MCF 10A (cell line): ENCODE results near the gene WFDC13. TPM values are rescaled to one million over a fixed set of nuclear protein-coding genes. Genes with fewer than 3 reads are reported as not detected.

Experiments used
- BruUV-seq: library from RNA; stranded (reverse); fragments of 400-500 nt; replicated peaks from 2 replicates; lab custom pipeline; 2021; lab: Mats Ljungman, UMichigan
- CTCF ChIA-PET: fragments of 300-600 bp; sonication (Branson Sonifier 250); formaldehyde crosslinking; extraction: SDS; loops from one replicate; lab custom pipeline; 2021; ENCODE audit warnings: antibody characterized with exemption, inconsistent platforms; lab: Yijun Ruan, JAX
- POLR2A ChIA-PET: fragments of 300-600, 350-650 bp; sonication (Branson Sonifier 250); formaldehyde crosslinking; extraction: SDS; loops from one replicate; lab custom pipeline; 2020; ENCODE audit warnings: antibody characterized with exemption, inconsistent platforms; lab: Yijun Ruan, JAX
- DNase-seq: peaks from one replicate; pipeline ENCODE4 v3.0.0-alpha.2; 2018; ENCODE audit not compliant: unreplicated experiment
- H3K27ac Mint-ChIP-seq: one replicate; pipeline ENCODE4 v1.8.0; 2022; ENCODE audit warnings: mild to moderate bottlenecking, low read depth, mixed read lengths; ENCODE audit not compliant: unreplicated experiment
- H3K27me3 Mint-ChIP-seq: one replicate; pipeline ENCODE4 v1.8.0; 2022; ENCODE audit warnings: mixed read lengths; ENCODE audit not compliant: insufficient read depth, unreplicated experiment
- H3K36me3 Mint-ChIP-seq: one replicate; pipeline ENCODE4 v1.8.0; 2022; ENCODE audit warnings: mild to moderate bottlenecking, moderate library complexity, mixed read lengths; ENCODE audit not compliant: insufficient read depth, unreplicated experiment
- H3K4me1 Mint-ChIP-seq: one replicate; pipeline ENCODE4 v1.8.0; 2022; ENCODE audit warnings: mixed read lengths; ENCODE audit not compliant: insufficient read depth, unreplicated experiment
- H3K4me3 Mint-ChIP-seq: one replicate; pipeline ENCODE4 v1.8.0; 2022; ENCODE audit warnings: mild to moderate bottlenecking, moderate library complexity, mixed read lengths; ENCODE audit not compliant: unreplicated experiment
- H3K9me3 Mint-ChIP-seq: one replicate; pipeline ENCODE4 v1.8.0; 2022; ENCODE audit warnings: mixed read lengths; ENCODE audit not compliant: unreplicated experiment
- CTCF ChIP-seq: fragments of 200-600 bp; IDR thresholded peaks from one replicate; pipeline ENCODE4 v1.8.0; 2022; ENCODE audit warnings: antibody characterized with exemption, mild to moderate bottlenecking; ENCODE audit not compliant: unreplicated experiment
- intact Hi-C: fragments of 100-400 bp; cut with micrococcal nuclease; formaldehyde crosslinking; loops from 2 replicates; pipeline ENCODE4 v1.14.1; 2022
- total RNA-seq: library from RNA; stranded (reverse); gene quantifications from 2 replicates; pipeline ENCODE4 v1.2.3, GENCODE V29; 2022

WFDC13 gene
- total RNA-seq, 1 experiment from 2014 or later = not detected

GRCh38 chr20:45735988-45736387 is 34.1 kb downstream of the WFDC13 start:
- no peak overlapping the region for H3K4me3 Mint-ChIP-seq
- intact Hi-C loops = no loop called here
- H3K27me3 Mint-ChIP-seq = peaks cover 35% of the 10 kb centered on the region
- DNase-seq = no peak
- BruUV-seq = no TSS peak
- ChIA-PET CTCF (no interaction called here), POLR2A (interaction anchor here (0.6 kb wide), 1 partner anchor 22 kb away, joined by 3 read pairs; no protein-coding TSS in a partner anchor)
- TF ChIP-seq CTCF = no peak
- no peaks in the 10 kb centered on the region for H3K36me3 Mint-ChIP-seq
- H3K4me1 Mint-ChIP-seq = no peaks in the 10 kb centered on the region
- peaks cover 8% of the 10 kb centered on the region for H3K9me3 Mint-ChIP-seq
- H3K27ac Mint-ChIP-seq = no peak overlapping the region

GRCh38 chr20:45742596-45742995 is 40.8 kb downstream of the WFDC13 start:
- BruUV-seq = no TSS peak
- no peak for TF ChIP-seq CTCF
- ChIA-PET POLR2A (interaction anchor here (0.9 kb wide), 1 partner anchor 27 kb away, joined by 4 read pairs; no protein-coding TSS in a partner anchor), CTCF (interaction anchor here (0.7 kb wide), 1 partner anchor 370 kb away, joined by 3 read pairs; no protein-coding TSS in a partner anchor)
- intact Hi-C loops = no loop called here
- H3K9me3 Mint-ChIP-seq = no peaks in the 10 kb centered on the region
- H3K27ac Mint-ChIP-seq = no peak overlapping the region
- no peak overlapping the region for H3K4me3 Mint-ChIP-seq
- H3K27me3 Mint-ChIP-seq = peaks cover 23% of the 10 kb centered on the region
- H3K36me3 Mint-ChIP-seq = no peaks in the 10 kb centered on the region
- no peak for DNase-seq
- no peaks in the 10 kb centered on the region for H3K4me1 Mint-ChIP-seq

GRCh38 chr20:45745015-45745414 is 43.2 kb downstream of the WFDC13 start:
- Mint-ChIP-seq H3K9me3 (no peaks in the 10 kb centered on the region), H3K36me3 (no peaks in the 10 kb centered on the region), H3K27me3 (peaks cover 37% of the 10 kb centered on the region), H3K4me1 (no peaks in the 10 kb centered on the region), H3K4me3 (no peak overlapping the region), H3K27ac (no peak overlapping the region)
- no peak for TF ChIP-seq CTCF
- no peak for DNase-seq
- intact Hi-C loops = no loop called here
- ChIA-PET POLR2A (no interaction called here), CTCF (interaction anchor here (0.6 kb wide), 1 partner anchor 55 kb away, joined by 5 read pairs; no protein-coding TSS in a partner anchor)
- BruUV-seq = no TSS peak

- no peak for TF ChIP-seq CTCF
- H3K4me1 Mint-ChIP-seq = no peaks in the 10 kb centered on the region
- no peaks in the 10 kb centered on the region for H3K36me3 Mint-ChIP-seq
- no peaks in the 10 kb centered on the region for H3K9me3 Mint-ChIP-seq
- ChIA-PET CTCF (interaction anchor here (1.6 to 2.3 kb wide), 2 partner anchors 19 to 315 kb away, joined by 5 to 18 read pairs; no protein-coding TSS in a partner anchor), POLR2A (no interaction called here)
- H3K4me3 Mint-ChIP-seq = no peak overlapping the region
- no peak for DNase-seq
- peaks cover 38% of the 10 kb centered on the region for H3K27me3 Mint-ChIP-seq
- intact Hi-C loops = no loop called here
- no TSS peak for BruUV-seq
- H3K27ac Mint-ChIP-seq = no peak overlapping the region
Measured at GRCh38 chr20:45751721-45752120, 49.9 kb downstream of the WFDC13 start.
